Stimulated activated CD8-positive, alpha-beta memory T cell treated with anti-CD3 and anti-CD28 coated beads, Interleukin-7, amount 100 ng/mL, for 24 hours (primary cell): ENCODE measurements around the gene NLRX1.
A peak's percentile ranks its signal among the peaks of the same experiment; 100 is the strongest.
"Not testable (repeated sequence)": the region's sequence is repeated elsewhere in the genome, so short reads cannot be mapped to it uniquely, and the experiment has no call there.

Experiments used
- DNase-seq: peaks from one replicate; pipeline ENCODE4 v3.0.0-alpha.2; 2020; ENCODE audit warnings: low read depth

Gene NLRX1

GRCh38 chr11:119187123-119187892 is 18.8 kb downstream of the NLRX1 start:
- no peak for DNase-seq

- DNase-seq: no peak
Observed at GRCh38 chr11:119188067-119188466, 19.5 kb downstream of the NLRX1 start.

- DNase-seq: no peak
Observed at GRCh38 chr11:119188887-119189286, 20.4 kb downstream of the NLRX1 start.

- DNase-seq: no peak
Observed at GRCh38 chr11:119189393-119189792, 20.9 kb downstream of the NLRX1 start.

GRCh38 chr11:119190531-119190930 is 22.0 kb downstream of the NLRX1 start:
- no peak for DNase-seq

- DNase-seq: not testable (repeated sequence)
Observed at GRCh38 chr11:119191265-119191664, 22.7 kb downstream of the NLRX1 start.

- DNase-seq: no peak
Observed at GRCh38 chr11:119192111-119192510, 23.6 kb downstream of the NLRX1 start.

GRCh38 chr11:119193001-119193400 is 24.5 kb downstream of the NLRX1 start:
- no peak for DNase-seq

- DNase-seq: no peak
Observed at GRCh38 chr11:119193626-119194025, 25.1 kb downstream of the NLRX1 start.

GRCh38 chr11:119194811-119195440 is 26.4 kb downstream of the NLRX1 start:
- DNase-seq: no peak

GRCh38 chr11:119195680-119196079 is 27.2 kb downstream of the NLRX1 start:
- no peak for DNase-seq

- DNase-seq: peak; percentile 13
Observed at GRCh38 chr11:119196833-119197483, 28.4 kb downstream of the NLRX1 start.

- DNase-seq: no peak
Observed at GRCh38 chr11:119198925-119199324, 30.4 kb downstream of the NLRX1 start.

- not testable (repeated sequence) for DNase-seq
Observed at GRCh38 chr11:119201236-119201635, 32.7 kb downstream of the NLRX1 start.

- DNase-seq: no peak
Observed at GRCh38 chr11:119202554-119202953, 34.0 kb downstream of the NLRX1 start.

GRCh38 chr11:119204066-119204465 is 35.5 kb downstream of the NLRX1 start:
- no peak for DNase-seq

- DNase-seq: no peak
Observed at GRCh38 chr11:119205080-119205479, 36.6 kb downstream of the NLRX1 start.

- DNase-seq: peak; percentile 98
Observed at GRCh38 chr11:119205574-119206510, 37.3 kb downstream of the NLRX1 start, which contains the start of gene CBL. Gene CBL (plus strand): TSS chr11:119206339. CDS start chr11:119206418, 79 bp downstream.

GRCh38 chr11:119206511-119207414 is 38.2 kb downstream of the NLRX1 start:
- DNase-seq: peak; percentile 15

- DNase-seq: no peak
Observed at GRCh38 chr11:119207415-119207960, 39.0 kb downstream of the NLRX1 start.
